ENCODE data around the gene HIPK3.
A peak's percentile ranks its signal among the peaks of the same experiment; 100 is the strongest.

Gene HIPK3

GRCh38 chr11:33292311-33292710, 35.1 kb downstream of the HIPK3 start:
- Histone ChIP-seq H3K27me3 (ENCODE audit: insufficient read depth, low read length) (no peaks in the 10 kb centered on the region), H3K79me2 (ENCODE audit: control insufficient read depth, insufficient read depth, low read length, poor library complexity) (peaks cover 3% of the 10 kb centered on the region), H3K9ac (ENCODE audit: low read length) (no peak overlapping the region), H4K91ac (ENCODE audit: low read depth, low read length) (no peak overlapping the region), H3K14ac (ENCODE audit: low read length) (no peak overlapping the region), H3K4me1 (ENCODE audit: control insufficient read depth in 1 of 2, insufficient read depth in 2 of 2, low read length in 2 of 2) (no peaks in the 10 kb centered on the region), H3K4ac (ENCODE audit: low read depth, low read length) (peak overlapping the region; percentile 19), H3K9me3 (ENCODE audit: insufficient read depth, low read depth, low read length) (no peaks in the 10 kb centered on the region), H3K79me1 (ENCODE audit: low read length) (no peaks in the 10 kb centered on the region), H3K4me2 (ENCODE audit: low read length) (no peak overlapping the region), H3K36me3 (ENCODE audit: control insufficient read depth in 1 of 2, insufficient read depth in 2 of 2, low read length in 2 of 2) (peaks cover 4% of the 10 kb centered on the region in 2 experiments), H3K4me3 (ENCODE audit: low read depth, low read length) (no peak overlapping the region), H2BK5ac (ENCODE audit: low read depth, low read length, poor library complexity) (no peak overlapping the region), H2BK12ac (ENCODE audit: low read length) (no peak overlapping the region), H3K23ac (ENCODE audit: low read length) (no peak overlapping the region), H2BK120ac (ENCODE audit: insufficient read depth, low read length, poor library complexity) (no peak overlapping the region), H2AK5ac (ENCODE audit: low read length) (no peak overlapping the region), H3K18ac (ENCODE audit: low read length) (no peak overlapping the region), H3K27ac (ENCODE audit: low read depth, low read length) (no peak overlapping the region), H2AFZ (ENCODE audit: insufficient read depth, low read length, poor library complexity) (no peak overlapping the region), H4K12ac (ENCODE audit: low read depth, low read length) (no peak overlapping the region), H4K8ac (ENCODE audit: low read depth, low read length) (no peak overlapping the region)
- DNase-seq = no peak
- WGBS (ENCODE audit: extremely low coverage, insufficient coverage, insufficient read length) = no CpG with 5 or more reads among the region's 2 CpGs

- Histone ChIP-seq H3K27me3 (ENCODE audit: insufficient read depth, low read length) (no peaks in the 10 kb centered on the region), H2BK12ac (ENCODE audit: low read length) (no peak overlapping the region), H4K91ac (ENCODE audit: low read depth, low read length) (no peak overlapping the region), H3K79me1 (ENCODE audit: low read length) (no peaks in the 10 kb centered on the region), H3K4me3 (ENCODE audit: low read depth, low read length) (no peak overlapping the region), H3K14ac (ENCODE audit: low read length) (no peak overlapping the region), H3K4me2 (ENCODE audit: low read length) (no peak overlapping the region), H2BK5ac (ENCODE audit: low read depth, low read length, poor library complexity) (no peak overlapping the region), H3K23ac (ENCODE audit: low read length) (no peak overlapping the region), H4K8ac (ENCODE audit: low read depth, low read length) (no peak overlapping the region), H2BK120ac (ENCODE audit: insufficient read depth, low read length, poor library complexity) (no peak overlapping the region), H3K4ac (ENCODE audit: low read depth, low read length) (peak overlapping the region; percentile 64), H3K4me1 (ENCODE audit: control insufficient read depth in 1 of 2, insufficient read depth in 2 of 2, low read length in 2 of 2) (no peaks in the 10 kb centered on the region), H3K79me2 (ENCODE audit: control insufficient read depth, insufficient read depth, low read length, poor library complexity) (peaks cover 3% of the 10 kb centered on the region), H2AFZ (ENCODE audit: insufficient read depth, low read length, poor library complexity) (no peak overlapping the region), H3K27ac (ENCODE audit: low read depth, low read length) (no peak overlapping the region), H3K18ac (ENCODE audit: low read length) (no peak overlapping the region), H4K12ac (ENCODE audit: low read depth, low read length) (no peak overlapping the region), H3K36me3 (ENCODE audit: control insufficient read depth in 1 of 2, insufficient read depth in 2 of 2, low read length in 2 of 2) (peaks cover 4 to 5% of the 10 kb centered on the region in 2 experiments), H3K9me3 (ENCODE audit: insufficient read depth, low read depth, low read length) (peaks cover 2% of the 10 kb centered on the region), H3K9ac (ENCODE audit: low read length) (no peak overlapping the region), H2AK5ac (ENCODE audit: low read length) (no peak overlapping the region)
- no CpG with 5 or more reads among the region's 4 CpGs for WGBS (ENCODE audit: extremely low coverage, insufficient coverage, insufficient read length)
- no peak for DNase-seq
These were observed 37.0 kb downstream of the HIPK3 start for GRCh38 chr11:33294224-33294623.

GRCh38 chr11:33294797-33295196, 37.6 kb downstream of the HIPK3 start:
- Histone ChIP-seq H2BK12ac (ENCODE audit: low read length) (no peak overlapping the region), H2BK5ac (ENCODE audit: low read depth, low read length, poor library complexity) (no peak overlapping the region), H4K91ac (ENCODE audit: low read depth, low read length) (no peak overlapping the region), H3K18ac (ENCODE audit: low read length) (no peak overlapping the region), H3K14ac (ENCODE audit: low read length) (no peak overlapping the region), H3K79me2 (ENCODE audit: control insufficient read depth, insufficient read depth, low read length, poor library complexity) (peaks cover 3% of the 10 kb centered on the region), H3K4me3 (ENCODE audit: low read depth, low read length) (no peak overlapping the region), H3K4me2 (ENCODE audit: low read length) (no peak overlapping the region), H4K8ac (ENCODE audit: low read depth, low read length) (no peak overlapping the region), H3K27ac (ENCODE audit: low read depth, low read length) (no peak overlapping the region), H3K23ac (ENCODE audit: low read length) (no peak overlapping the region), H3K4me1 (ENCODE audit: control insufficient read depth in 1 of 2, insufficient read depth in 2 of 2, low read length in 2 of 2) (no peaks in the 10 kb centered on the region), H2BK120ac (ENCODE audit: insufficient read depth, low read length, poor library complexity) (no peak overlapping the region), H3K4ac (ENCODE audit: low read depth, low read length) (peak overlapping the region; percentile 64), H3K9ac (ENCODE audit: low read length) (no peak overlapping the region), H3K9me3 (ENCODE audit: insufficient read depth, low read depth, low read length) (peaks cover 2% of the 10 kb centered on the region), H2AFZ (ENCODE audit: insufficient read depth, low read length, poor library complexity) (no peak overlapping the region), H3K27me3 (ENCODE audit: insufficient read depth, low read length) (no peaks in the 10 kb centered on the region), H3K79me1 (ENCODE audit: low read length) (no peaks in the 10 kb centered on the region), H4K12ac (ENCODE audit: low read depth, low read length) (no peak overlapping the region), H2AK5ac (ENCODE audit: low read length) (no peak overlapping the region), H3K36me3 (ENCODE audit: control insufficient read depth in 1 of 2, insufficient read depth in 2 of 2, low read length in 2 of 2) (peaks cover 4 to 5% of the 10 kb centered on the region in 2 experiments)
- WGBS (ENCODE audit: extremely low coverage, insufficient coverage, insufficient read length) = no CpG with 5 or more reads among the region's 8 CpGs
- DNase-seq = no peak

GRCh38 chr11:33296695-33297094, 39.5 kb downstream of the HIPK3 start:
- no peak overlapping the region for H3K18ac ChIP-seq (ENCODE audit: low read length)
- H3K27ac ChIP-seq (ENCODE audit: low read depth, low read length) = no peak overlapping the region
- peaks cover 4 to 5% of the 10 kb centered on the region in 2 experiments for H3K36me3 ChIP-seq (ENCODE audit: control insufficient read depth in 1 of 2, insufficient read depth in 2 of 2, low read length in 2 of 2)
- no peak overlapping the region for H3K4me3 ChIP-seq (ENCODE audit: low read depth, low read length)
- no peak overlapping the region for H3K23ac ChIP-seq (ENCODE audit: low read length)
- H2AFZ ChIP-seq (ENCODE audit: insufficient read depth, low read length, poor library complexity) = no peak overlapping the region
- no peak overlapping the region for H3K14ac ChIP-seq (ENCODE audit: low read length)
- no peak overlapping the region for H4K91ac ChIP-seq (ENCODE audit: low read depth, low read length)
- no peak overlapping the region for H2AK5ac ChIP-seq (ENCODE audit: low read length)
- H4K8ac ChIP-seq (ENCODE audit: low read depth, low read length) = no peak overlapping the region
- no peaks in the 10 kb centered on the region for H3K27me3 ChIP-seq (ENCODE audit: insufficient read depth, low read length)
- no CpG with 5 or more reads among the region's 5 CpGs for WGBS (ENCODE audit: extremely low coverage, insufficient coverage, insufficient read length)
- H2BK12ac ChIP-seq (ENCODE audit: low read length) = no peak overlapping the region
- H2BK120ac ChIP-seq (ENCODE audit: insufficient read depth, low read length, poor library complexity) = no peak overlapping the region
- H2BK5ac ChIP-seq (ENCODE audit: low read depth, low read length, poor library complexity) = no peak overlapping the region
- no peak overlapping the region for H3K9ac ChIP-seq (ENCODE audit: low read length)
- no peak overlapping the region for H3K4me2 ChIP-seq (ENCODE audit: low read length)
- DNase-seq = no peak
- peaks cover 2% of the 10 kb centered on the region for H3K9me3 ChIP-seq (ENCODE audit: insufficient read depth, low read depth, low read length)
- H3K4ac ChIP-seq (ENCODE audit: low read depth, low read length) = no peak overlapping the region
- H3K79me2 ChIP-seq (ENCODE audit: control insufficient read depth, insufficient read depth, low read length, poor library complexity) = peaks cover 3% of the 10 kb centered on the region
- no peaks in the 10 kb centered on the region for H3K79me1 ChIP-seq (ENCODE audit: low read length)
- H4K12ac ChIP-seq (ENCODE audit: low read depth, low read length) = no peak overlapping the region
- no peaks in the 10 kb centered on the region for H3K4me1 ChIP-seq (ENCODE audit: control insufficient read depth in 1 of 2, insufficient read depth in 2 of 2, low read length in 2 of 2)
